Measurements from ENCODE around the gene STT3A. TPM values are rescaled to one million over a fixed set of nuclear protein-coding genes. Genes with fewer than 3 reads are reported as not detected.

The STT3A gene
- total and polyA plus RNA-seq, 2 experiments from 2014 or later, result 91.7 to 156 TPM

DNA sequence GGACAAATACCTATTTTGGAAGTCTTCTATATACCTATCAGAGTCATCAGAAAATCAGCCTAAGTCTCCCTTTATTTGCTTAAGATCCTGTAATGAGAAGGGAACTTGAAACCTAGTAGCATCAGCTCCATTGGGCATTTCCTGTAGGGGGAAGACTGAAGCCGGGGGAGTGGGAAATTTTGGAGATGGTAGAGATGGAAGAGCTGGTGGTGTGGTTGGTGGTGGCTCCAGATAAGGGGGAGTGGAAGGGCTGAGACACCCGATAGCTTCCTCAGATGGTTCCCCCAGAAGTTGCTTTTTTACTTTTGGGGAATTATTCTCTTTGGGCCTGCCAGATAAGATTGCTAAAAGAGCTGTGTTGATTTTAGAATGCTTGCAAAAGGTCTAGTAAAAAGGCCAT is 39.7 kb upstream of the STT3A start:
- H4K20me1 ChIP-seq (replicated peaks; ENCODE audit: insufficient read depth), result no peaks in the 10 kb centered on the region
- H3F3A ChIP-seq (replicated peaks; ENCODE audit: low read depth), result no peaks in the 10 kb centered on the region
- no peak for DNase-seq (ENCODE audit: low spot score)
- no peak for ATAC-seq
- no peaks in the 10 kb centered on the region for H3K4me1 ChIP-seq (ENCODE audit: insufficient read depth)
- no peaks in the 10 kb centered on the region for H3K79me2 ChIP-seq (replicated peaks; ENCODE audit: insufficient read depth)
- H3K4me2 ChIP-seq, result no peak overlapping the region
- no peak overlapping the region for H3K27ac ChIP-seq (ENCODE audit: low read depth)
- TF ChIP-seq, protein P1, sequence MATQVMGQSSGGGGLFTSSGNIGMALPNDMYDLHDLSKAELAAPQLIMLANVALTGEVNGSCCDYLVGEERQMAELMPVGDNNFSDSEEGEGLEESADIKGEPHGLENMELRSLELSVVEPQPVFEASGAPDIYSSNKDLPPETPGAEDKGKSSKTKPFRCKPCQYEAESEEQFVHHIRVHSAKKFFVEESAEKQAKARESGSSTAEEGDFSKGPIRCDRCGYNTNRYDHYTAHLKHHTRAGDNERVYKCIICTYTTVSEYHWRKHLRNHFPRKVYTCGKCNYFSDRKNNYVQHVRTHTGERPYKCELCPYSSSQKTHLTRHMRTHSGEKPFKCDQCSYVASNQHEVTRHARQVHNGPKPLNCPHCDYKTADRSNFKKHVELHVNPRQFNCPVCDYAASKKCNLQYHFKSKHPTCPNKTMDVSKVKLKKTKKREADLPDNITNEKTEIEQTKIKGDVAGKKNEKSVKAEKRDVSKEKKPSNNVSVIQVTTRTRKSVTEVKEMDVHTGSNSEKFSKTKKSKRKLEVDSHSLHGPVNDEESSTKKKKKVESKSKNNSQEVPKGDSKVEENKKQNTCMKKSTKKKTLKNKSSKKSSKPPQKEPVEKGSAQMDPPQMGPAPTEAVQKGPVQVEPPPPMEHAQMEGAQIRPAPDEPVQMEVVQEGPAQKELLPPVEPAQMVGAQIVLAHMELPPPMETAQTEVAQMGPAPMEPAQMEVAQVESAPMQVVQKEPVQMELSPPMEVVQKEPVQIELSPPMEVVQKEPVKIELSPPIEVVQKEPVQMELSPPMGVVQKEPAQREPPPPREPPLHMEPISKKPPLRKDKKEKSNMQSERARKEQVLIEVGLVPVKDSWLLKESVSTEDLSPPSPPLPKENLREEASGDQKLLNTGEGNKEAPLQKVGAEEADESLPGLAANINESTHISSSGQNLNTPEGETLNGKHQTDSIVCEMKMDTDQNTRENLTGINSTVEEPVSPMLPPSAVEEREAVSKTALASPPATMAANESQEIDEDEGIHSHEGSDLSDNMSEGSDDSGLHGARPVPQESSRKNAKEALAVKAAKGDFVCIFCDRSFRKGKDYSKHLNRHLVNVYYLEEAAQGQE (IDR thresholded peaks at IDR 0.05; ENCODE audit: unreplicated experiment), result no peak
- TF ChIP-seq, protein P2, sequence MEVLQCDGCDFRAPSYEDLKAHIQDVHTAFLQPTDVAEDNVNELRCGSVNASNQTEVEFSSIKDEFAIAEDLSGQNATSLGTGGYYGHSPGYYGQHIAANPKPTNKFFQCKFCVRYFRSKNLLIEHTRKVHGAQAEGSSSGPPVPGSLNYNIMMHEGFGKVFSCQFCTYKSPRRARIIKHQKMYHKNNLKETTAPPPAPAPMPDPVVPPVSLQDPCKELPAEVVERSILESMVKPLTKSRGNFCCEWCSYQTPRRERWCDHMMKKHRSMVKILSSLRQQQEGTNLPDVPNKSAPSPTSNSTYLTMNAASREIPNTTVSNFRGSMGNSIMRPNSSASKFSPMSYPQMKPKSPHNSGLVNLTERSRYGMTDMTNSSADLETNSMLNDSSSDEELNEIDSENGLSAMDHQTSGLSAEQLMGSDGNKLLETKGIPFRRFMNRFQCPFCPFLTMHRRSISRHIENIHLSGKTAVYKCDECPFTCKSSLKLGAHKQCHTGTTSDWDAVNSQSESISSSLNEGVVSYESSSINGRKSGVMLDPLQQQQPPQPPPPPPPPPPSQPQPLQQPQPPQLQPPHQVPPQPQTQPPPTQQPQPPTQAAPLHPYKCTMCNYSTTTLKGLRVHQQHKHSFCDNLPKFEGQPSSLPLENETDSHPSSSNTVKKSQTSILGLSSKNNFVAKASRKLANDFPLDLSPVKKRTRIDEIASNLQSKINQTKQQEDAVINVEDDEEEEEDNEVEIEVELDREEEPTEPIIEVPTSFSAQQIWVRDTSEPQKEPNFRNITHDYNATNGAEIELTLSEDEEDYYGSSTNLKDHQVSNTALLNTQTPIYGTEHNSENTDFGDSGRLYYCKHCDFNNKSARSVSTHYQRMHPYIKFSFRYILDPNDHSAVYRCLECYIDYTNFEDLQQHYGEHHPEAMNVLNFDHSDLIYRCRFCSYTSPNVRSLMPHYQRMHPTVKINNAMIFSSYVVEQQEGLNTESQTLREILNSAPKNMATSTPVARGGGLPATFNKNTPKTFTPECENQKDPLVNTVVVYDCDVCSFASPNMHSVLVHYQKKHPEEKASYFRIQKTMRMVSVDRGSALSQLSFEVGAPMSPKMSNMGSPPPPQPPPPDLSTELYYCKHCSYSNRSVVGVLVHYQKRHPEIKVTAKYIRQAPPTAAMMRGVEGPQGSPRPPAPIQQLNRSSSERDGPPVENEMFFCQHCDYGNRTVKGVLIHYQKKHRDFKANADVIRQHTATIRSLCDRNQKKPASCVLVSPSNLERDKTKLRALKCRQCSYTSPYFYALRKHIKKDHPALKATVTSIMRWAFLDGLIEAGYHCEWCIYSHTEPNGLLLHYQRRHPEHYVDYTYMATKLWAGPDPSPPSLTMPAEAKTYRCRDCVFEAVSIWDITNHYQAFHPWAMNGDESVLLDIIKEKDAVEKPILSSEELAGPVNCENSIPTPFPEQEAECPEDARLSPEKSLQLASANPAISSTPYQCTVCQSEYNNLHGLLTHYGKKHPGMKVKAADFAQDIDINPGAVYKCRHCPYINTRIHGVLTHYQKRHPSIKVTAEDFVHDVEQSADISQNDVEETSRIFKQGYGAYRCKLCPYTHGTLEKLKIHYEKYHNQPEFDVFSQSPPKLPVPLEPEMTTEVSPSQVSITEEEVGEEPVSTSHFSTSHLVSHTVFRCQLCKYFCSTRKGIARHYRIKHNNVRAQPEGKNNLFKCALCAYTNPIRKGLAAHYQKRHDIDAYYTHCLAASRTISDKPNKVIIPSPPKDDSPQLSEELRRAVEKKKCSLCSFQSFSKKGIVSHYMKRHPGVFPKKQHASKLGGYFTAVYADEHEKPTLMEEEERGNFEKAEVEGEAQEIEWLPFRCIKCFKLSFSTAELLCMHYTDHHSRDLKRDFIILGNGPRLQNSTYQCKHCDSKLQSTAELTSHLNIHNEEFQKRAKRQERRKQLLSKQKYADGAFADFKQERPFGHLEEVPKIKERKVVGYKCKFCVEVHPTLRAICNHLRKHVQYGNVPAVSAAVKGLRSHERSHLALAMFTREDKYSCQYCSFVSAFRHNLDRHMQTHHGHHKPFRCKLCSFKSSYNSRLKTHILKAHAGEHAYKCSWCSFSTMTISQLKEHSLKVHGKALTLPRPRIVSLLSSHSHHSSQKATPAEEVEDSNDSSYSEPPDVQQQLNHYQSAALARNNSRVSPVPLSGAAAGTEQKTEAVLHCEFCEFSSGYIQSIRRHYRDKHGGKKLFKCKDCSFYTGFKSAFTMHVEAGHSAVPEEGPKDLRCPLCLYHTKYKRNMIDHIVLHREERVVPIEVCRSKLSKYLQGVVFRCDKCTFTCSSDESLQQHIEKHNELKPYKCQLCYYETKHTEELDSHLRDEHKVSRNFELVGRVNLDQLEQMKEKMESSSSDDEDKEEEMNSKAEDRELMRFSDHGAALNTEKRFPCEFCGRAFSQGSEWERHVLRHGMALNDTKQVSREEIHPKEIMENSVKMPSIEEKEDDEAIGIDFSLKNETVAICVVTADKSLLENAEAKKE (CRISPR knock-in tag; IDR thresholded peaks at IDR 0.05), result no peak
- no peak for TF ChIP-seq EZH2 (IDR thresholded peaks at IDR 0.05; ENCODE audit: low read depth, unreplicated experiment)
- no peak for TF ChIP-seq NANOG (IDR thresholded peaks at IDR 0.05; ENCODE audit: borderline replicate concordance)
- no peak for TF ChIP-seq STAT1 (IDR thresholded peaks at IDR 0.05; ENCODE audit: unreplicated experiment)
- no peak overlapping the region for H2AFZ ChIP-seq
- H3K27me3 ChIP-seq (ENCODE audit: insufficient read depth), result no peaks in the 10 kb centered on the region
- Mint-ChIP-seq H3K36me3 (ENCODE audit: low read depth) (peaks cover 37% of the 10 kb centered on the region), H3K4me1 (no peaks in the 10 kb centered on the region), H3K9me3 (peaks cover 55% of the 10 kb centered on the region), H3K4me3 (no peak overlapping the region), H3K27ac (no peak overlapping the region), H3K27me3 (ENCODE audit: insufficient read depth, low read depth, poor library complexity) (peaks cover 4% of the 10 kb centered on the region)
- H3K4me3 ChIP-seq, result no peak overlapping the region
- no peaks in the 10 kb centered on the region for H3K9me2 ChIP-seq (ENCODE audit: insufficient read depth)
- H3K36me3 ChIP-seq (ENCODE audit: insufficient read depth), result peaks cover 12% of the 10 kb centered on the region; the same call in 1 of the 2 replicates

Data from GM23338 (cell line).